ENCODE results near the gene FUS. TPM values are rescaled to one million over a fixed set of nuclear protein-coding genes. Genes with fewer than 3 reads are reported as not detected.

The FUS gene
- total RNA-seq, 1 donor from 2014 or later, result 752 TPM

GRCh38 chr16:31213877-31214707 is 34.2 kb downstream of the FUS start, which contains the start of gene TRIM72:
TRIM72 (plus strand) TSS chr16:31214119; CDS start chr16:31214739, 620 bp downstream.
- H3K4me3 Mint-ChIP-seq, result peak within 1 kb of the TSS; percentile 83
- H3K4me1 Mint-ChIP-seq, result peaks cover 48% of the 10 kb centered on the region
- H3K27ac Mint-ChIP-seq, result no peak within 1 kb of the TSS
- CTCF ChIA-PET, result no interaction called here
- ATAC-seq (ENCODE audit: low read depth) (no peak), DNase-seq (no peak)
- POLR2A ChIA-PET, result interaction anchor here (0.6 to 5.1 kb wide), 6 partner anchors 9 to 109 kb away, joined by 3 to 34 read pairs (median 8); partner anchors contain the start of genes FUS and PYCARD
- peaks cover 19% of the 10 kb centered on the region for H3K27me3 Mint-ChIP-seq
- H3K9me3 Mint-ChIP-seq, result no peaks in the 10 kb centered on the region
- H3K36me3 Mint-ChIP-seq (ENCODE audit: low read depth), result no peaks in the 10 kb centered on the region
- TF ChIP-seq CTCF (IDR thresholded peaks at IDR 0.05), result no peak
- intact Hi-C loops (cut with micrococcal nuclease), result no loop called here

- intact Hi-C loops (cut with micrococcal nuclease), result loop anchor here (5.0 kb wide), 1 partner anchor 43 kb away; the partner anchor contains the start of gene ITGAM
- Mint-ChIP-seq H3K4me1 (peaks cover 48% of the 10 kb centered on the region), H3K27me3 (peaks cover 19% of the 10 kb centered on the region), H3K27ac (no peak overlapping the region), H3K9me3 (no peaks in the 10 kb centered on the region), H3K36me3 (ENCODE audit: low read depth) (no peaks in the 10 kb centered on the region), H3K4me3 (peak overlapping the region; percentile 83)
- TF ChIP-seq CTCF (IDR thresholded peaks at IDR 0.05), result no peak
- ATAC-seq (ENCODE audit: low read depth) (peak; percentile 45), DNase-seq (peak; percentile 37)
- ChIA-PET CTCF (interaction anchor here (1.2 kb wide), 1 partner anchor 169 kb away, joined by 3 read pairs; no protein-coding TSS in a partner anchor), POLR2A (interaction anchor here (1.0 to 5.1 kb wide), 5 partner anchors 10 to 97 kb away, joined by 5 to 34 read pairs (median 11); partner anchors contain the start of genes FUS, KAT8 and PYCARD)
Observed at GRCh38 chr16:31214708-31215286, 34.9 kb downstream of the FUS start.

- intact Hi-C loops (cut with micrococcal nuclease), result loop anchor here (1.0 to 5.0 kb wide), 2 partner anchors 13 to 42 kb away; partner anchors contain the start of genes ITGAM and PYCARD
- CTCF ChIA-PET, result interaction anchor here (1.1 to 1.2 kb wide), 2 partner anchors 13 to 168 kb away, joined by 3 read pairs; no protein-coding TSS in a partner anchor
- peak; percentile 63 for ATAC-seq (ENCODE audit: low read depth)
Observed at GRCh38 chr16:31215287-31216162, 35.6 kb downstream of the FUS start.

More at GRCh38 chr16:31215287-31216162, 35.6 kb downstream of the FUS start:
- Mint-ChIP-seq H3K9me3 (no peaks in the 10 kb centered on the region), H3K27ac (no peak overlapping the region), H3K4me1 (peaks cover 48% of the 10 kb centered on the region), H3K27me3 (peaks cover 19% of the 10 kb centered on the region), H3K4me3 (peak overlapping the region; percentile 83), H3K36me3 (ENCODE audit: low read depth) (no peaks in the 10 kb centered on the region)
- POLR2A ChIA-PET, result interaction anchor here (0.6 to 5.1 kb wide), 7 partner anchors 14 to 212 kb away, joined by 4 to 34 read pairs (median 8); partner anchors contain the start of genes FUS, KAT8 and PYCARD
- no peak for TF ChIP-seq CTCF (IDR thresholded peaks at IDR 0.05)
- peak; percentile 37 for DNase-seq
